ENCODE data around the gene TNKS1BP1. TPM values are rescaled to one million over a fixed set of nuclear protein-coding genes. Genes with fewer than 3 reads are reported as not detected.

The TNKS1BP1 gene
- polyA plus RNA-seq, 4 donors, result 65.8 to 74.5 (median 68.7) TPM

DNA sequence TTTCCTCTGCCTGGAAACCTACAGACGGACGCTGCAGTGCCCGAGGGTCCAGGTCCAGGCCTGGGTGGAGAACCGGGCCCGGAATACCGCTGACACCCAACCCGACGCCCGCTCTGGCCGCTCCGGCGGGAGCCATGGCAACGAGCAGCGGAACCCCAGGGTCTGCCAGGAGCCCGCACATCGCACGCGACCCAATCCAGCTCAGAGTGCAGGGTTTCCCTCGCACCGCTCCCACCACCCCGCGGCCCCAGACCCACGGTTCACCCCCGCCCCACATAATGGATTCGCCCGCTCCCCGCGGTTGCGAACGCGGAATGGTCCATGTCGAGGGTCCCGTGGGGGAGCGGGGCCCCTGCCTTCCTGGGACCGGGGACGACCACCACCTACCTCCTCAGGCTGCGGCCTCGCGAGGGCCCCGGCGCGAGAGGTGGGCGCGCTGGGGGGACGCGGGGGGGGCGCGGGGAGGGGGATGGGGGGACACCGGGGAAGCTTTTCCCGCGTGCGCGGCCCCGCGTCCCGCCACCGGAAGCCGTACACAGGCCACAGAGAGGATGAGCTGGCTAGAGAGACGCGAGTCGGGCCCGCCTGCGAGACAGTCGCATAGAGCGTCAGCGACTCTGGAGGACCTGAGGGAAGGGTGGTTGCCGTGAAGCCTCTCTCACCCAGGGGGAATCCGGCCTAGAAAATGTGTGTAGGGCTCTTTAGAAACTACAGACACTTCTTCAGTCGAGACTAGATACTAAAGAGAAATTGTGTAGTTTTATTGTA is 10.8 kb upstream of the TNKS1BP1 start, which contains the start of gene SSRP1:
Gene SSRP1, minus strand, starts transcription at position 550 of the 768 bp plus-strand sequence. CDS start 771 bp downstream, outside the sequence.
- peak in 1 of 4 donors; percentile 75 for DNase-seq (ENCODE audit: low read depth in 4 of 4, low spot score in 2 of 4)

DNA sequence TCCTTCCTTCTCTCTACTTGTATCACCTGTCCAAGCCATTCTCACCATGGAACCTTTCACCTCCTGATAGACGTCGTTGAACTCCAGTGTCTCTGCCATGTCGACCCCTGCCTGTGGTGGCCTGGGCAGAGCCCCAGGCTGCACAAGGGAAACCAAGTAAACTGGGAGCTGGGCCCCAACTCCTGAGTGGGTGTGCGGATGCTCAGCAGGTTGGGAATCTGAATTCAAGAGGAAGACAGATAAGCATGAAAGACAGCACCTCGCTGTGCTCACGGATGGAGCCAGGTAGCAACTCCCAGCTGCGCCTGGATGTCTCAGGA is 10.2 kb upstream of the TNKS1BP1 start:
- no peak for DNase-seq (ENCODE audit: low read depth in 4 of 4, low spot score in 2 of 4)

DNA sequence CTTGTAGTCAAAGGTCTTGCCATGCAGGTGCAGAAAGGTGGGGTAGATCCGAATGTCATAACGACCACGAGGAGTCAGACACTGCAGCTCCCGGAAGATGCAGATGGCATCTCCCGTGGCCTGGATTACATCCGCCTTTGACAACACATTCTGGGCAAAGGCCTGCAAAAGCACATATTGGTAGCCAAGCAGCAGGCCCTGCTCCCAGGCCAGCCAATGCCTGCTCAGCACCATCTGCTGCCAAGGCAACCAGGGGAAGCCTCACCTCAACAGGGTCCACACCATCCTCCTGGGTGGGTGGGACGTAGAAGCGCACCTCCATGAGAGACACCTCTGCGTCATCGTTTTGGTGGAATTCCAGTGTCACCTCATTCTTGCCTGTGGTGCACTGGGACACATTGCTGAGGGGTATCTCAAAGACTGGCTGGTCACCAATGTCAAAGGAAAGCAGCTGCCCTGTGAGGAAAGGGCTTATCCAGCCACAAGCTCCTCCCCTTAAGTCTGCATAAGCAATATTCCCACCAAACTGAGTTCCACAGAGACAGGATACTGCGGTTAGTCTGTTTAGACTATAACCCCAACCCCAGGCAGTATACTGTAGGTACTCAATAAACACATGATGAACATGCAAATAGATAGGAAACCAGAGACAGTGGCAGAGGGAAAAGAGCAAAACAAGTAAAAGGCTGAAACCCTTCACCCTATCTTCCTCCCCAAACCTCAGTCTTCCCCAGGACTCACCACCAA is 8.1 kb upstream of the TNKS1BP1 start:
- no peak for DNase-seq (ENCODE audit: low read depth in 4 of 4, low spot score in 2 of 4)

DNA sequence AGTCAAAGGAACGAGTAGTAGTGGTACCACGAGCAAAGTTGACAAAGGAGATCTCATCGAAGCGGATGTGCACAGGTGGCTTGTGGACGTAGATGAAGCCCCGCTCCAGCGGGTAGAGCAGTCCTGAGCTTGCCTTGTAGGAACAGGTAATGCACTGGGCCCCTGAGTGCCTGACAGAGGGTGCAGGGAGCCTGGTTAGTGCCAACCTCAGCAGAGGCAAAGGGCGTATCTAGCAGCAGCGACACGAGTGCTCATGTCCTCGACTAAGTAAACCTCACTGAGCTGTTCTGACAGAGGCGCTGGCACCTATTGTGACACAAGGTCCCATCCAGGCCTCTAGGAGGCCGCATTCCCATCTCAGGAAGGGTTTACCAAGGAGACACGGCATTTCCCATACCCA is 7.0 kb upstream of the TNKS1BP1 start:
- DNase-seq (ENCODE audit: low read depth in 4 of 4, low spot score in 2 of 4), result no peak

DNA sequence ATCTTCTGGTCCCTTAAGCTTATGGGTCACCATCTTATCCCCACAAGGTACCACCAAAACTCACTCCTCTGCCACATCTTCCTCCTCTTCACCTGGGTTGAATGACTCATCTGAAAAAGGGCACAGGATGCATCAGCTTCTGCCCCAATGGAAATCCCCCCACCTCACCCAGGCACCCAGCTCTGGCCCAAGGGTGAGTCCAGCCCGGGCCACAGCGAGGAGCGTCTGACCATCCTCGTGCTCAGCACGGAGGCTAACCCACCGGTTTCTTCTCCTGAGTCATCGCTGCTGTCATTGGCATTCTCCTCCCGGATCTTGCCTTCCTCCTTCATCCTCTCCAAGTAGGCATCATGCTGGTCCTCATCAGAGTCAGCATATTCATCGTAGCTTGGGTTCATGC is 5.3 kb upstream of the TNKS1BP1 start:
- no peak for DNase-seq (ENCODE audit: low read depth in 4 of 4, low spot score in 2 of 4)

DNA sequence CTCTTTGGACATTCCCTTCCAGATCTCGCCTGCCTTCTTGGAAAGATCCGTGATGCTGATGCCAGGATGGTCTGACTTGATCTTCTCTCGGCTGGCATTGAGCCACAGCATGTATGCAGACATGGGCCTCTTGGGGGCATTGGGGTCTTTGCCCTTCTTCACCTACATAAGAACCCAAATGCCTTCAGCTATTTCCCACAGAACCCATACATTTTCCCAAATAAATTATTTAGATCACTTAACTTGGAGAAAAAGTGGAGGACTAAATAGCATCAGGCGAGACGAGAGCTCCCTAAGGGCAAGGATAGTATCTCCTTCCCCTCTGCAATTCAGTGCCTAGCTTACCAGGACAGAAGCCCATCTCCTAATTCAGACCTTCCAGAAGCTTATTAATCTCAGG is 3.0 kb upstream of the TNKS1BP1 start:
- no peak for DNase-seq (ENCODE audit: low read depth in 4 of 4, low spot score in 2 of 4)

DNA sequence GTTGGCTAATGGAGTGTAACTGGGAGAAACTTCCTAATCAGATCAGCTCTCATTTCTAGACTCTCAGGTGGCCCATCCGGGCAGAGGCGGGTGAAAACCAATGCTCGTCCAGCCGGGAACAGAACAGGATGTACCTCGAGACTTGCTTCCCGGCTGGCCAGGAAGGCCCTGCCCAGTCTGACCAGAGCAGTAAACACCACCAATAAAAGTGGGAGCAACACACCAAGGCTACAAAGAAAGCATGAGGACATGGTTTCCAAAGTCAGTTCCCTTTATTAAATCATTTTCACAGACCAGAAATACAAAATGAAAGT is 940 bp upstream of the TNKS1BP1 start:
- DNase-seq (ENCODE audit: low read depth in 4 of 4, low spot score in 2 of 4), result no peak

DNA sequence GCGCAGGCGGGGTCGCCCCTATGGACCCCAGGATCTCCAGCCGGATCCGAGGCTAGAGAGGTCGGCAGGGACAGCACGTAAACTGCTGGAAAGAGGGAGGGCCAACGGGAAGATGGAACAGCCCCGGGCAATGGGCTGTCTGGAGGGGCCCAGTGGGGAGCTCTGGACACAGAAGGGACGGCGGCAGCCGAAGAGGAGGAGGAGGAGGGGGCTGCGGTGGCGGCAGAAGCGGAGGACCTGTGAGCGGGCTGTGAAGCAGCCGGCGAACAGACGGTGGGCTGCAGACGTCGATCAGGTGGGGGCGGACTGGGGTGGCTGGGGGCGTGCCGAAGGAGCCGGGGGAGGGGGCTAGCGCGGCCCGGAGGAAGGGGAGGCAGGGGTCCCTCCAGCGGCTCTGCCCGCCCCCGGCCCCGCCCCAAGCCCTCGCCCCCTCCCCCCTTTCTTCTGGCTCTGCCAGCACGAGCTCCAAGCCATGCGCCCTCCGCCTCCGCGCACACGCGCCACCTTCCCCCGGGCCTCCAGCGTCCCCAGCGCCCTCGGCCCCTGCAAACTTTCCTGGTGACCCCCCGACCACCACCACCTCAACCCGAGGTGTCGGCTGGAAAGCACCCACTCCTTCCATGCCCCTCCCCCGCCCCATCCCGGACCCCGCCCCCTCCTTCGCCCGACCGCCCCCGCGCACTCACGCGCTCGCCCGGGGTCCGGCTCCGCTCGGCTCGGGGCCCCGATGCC is 432 bp downstream of the TNKS1BP1 start:
- no peak for DNase-seq (ENCODE audit: low read depth in 4 of 4, low spot score in 2 of 4)

DNA sequence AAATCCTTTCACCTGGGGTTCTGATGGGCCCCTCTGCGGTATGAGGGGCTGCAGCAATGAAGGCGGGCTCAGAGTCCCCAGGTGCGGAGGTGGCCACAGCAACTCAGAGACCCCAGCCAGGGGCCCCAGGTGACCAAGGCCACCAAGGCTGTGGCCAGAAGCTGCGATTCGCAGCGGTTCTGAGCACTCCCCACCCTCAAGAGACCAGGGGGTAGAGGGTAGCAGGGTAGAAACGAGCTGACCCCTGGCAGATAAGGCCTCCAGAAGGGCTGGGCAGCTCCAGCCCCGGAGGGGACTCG is 948 bp downstream of the TNKS1BP1 start:
- DNase-seq (ENCODE audit: low read depth in 4 of 4, low spot score in 2 of 4), result no peak

DNA sequence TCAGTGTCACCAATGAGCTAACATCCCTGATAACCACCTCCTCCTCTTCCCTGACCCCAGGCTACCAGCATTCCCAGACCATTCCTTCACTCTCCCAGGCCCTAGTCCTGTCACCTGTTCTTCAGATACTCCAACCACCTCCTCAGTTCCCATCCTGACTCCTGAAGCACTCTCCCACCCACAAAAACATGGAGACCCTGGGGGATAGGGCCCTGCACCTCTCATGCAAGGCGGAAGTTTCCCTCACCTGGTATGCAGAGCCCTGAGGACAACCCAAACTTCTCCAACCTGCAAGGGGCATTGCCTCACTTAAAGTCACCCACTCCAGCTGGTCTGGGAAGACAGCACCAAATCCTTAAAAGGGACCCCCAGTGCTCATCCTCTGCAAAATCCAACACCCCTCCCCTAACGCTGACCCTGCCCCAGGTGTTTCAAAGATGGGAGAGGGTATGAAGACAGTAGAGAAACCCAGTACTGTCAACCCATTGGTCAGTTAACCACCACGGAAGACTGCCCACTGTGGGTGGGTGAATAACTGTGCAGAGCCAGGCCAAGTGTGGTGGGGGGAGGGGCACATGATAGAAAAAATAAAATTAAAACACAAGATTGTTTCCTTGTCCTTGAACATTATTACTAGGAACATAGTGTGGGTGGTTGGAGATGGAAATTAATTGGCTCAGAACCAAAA is 1.4 kb downstream of the TNKS1BP1 start:
- no peak for DNase-seq (ENCODE audit: low read depth in 4 of 4, low spot score in 2 of 4)

DNA sequence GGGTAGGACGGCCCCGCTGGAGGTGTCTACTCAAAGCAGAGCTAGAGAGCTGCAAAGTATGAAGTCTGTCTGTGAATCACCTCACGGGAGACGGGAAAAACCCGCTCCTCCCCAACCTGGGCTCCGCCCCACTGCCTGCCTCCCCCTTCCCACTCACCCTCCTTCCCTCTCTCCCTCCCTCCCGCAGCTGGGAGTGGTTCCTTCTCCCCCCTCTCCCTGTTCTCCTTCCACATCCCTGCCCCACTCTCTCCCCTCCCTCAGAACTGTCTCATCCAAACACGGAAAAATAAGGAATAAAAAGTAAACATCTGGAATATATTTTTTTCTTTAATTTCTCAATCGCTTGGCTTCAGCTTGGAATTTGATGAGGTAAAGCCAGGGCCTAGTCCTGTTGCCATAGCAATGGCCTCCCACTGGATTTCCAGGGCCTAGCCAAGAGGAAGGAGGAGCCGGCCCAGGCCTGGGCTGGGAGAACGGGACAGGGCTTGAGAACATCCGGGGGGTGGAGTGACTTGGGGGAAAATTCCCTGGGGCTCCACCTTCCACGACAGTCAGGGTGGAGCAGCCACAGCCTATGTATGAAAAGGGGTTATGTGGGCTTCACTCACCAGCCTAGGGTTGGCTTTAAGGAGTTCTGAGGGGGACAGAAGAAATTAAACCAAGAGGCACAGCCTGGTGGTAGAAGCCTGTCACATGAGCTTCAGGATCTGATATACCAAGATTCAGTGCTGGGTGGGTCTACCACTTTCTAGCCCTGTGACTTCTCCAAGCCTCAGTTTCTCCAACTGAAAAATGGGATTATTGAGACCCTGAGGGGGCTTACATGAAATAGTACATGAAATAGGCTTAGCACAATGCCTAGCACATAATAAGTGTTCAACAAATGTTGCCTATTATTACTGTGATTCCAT is 2.2 kb downstream of the TNKS1BP1 start:
- no peak for DNase-seq (ENCODE audit: low read depth in 4 of 4, low spot score in 2 of 4)

DNA sequence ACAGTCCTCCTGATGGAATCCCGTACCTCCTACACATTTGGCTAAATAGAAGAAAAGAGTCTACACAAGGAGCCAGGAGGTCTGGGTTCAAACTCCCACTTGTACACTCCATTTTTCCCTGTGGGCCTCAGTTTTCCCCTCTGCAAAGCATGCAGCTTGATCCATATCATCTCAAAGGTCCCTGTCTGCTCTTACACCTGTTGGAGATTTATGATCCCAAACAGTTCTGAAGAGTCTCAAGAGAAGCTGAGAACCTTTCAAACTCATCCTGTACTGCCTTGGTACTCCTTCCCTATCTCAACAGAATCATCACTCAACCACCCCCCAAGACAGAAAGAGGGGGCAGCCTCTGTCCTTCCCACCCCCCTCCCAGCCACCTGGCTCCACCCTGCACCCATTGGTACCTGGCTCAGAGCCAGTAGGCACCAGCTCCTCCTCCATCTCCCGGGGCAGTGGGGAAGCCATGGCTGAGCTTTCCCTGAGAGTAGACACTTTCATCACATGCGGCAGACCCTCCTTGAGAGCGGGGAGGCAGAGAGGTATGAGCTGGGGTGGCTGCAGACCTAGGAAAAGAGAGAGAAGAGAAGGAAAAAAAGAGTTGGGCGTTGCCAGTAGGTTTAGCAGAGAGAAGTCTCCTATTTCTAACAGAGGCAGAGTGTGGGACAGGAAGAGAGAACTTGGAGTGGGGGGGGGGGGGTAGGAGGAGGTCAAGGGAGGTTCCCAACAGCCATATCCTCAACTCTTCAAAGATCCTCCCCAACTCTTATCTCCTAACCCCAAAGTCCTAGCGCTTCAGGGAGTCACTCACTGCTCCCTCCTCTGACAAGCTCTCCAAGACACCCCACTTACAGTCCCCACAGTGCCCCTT is 3.1 kb downstream of the TNKS1BP1 start:
- no peak for DNase-seq (ENCODE audit: low read depth in 4 of 4, low spot score in 2 of 4)

DNA sequence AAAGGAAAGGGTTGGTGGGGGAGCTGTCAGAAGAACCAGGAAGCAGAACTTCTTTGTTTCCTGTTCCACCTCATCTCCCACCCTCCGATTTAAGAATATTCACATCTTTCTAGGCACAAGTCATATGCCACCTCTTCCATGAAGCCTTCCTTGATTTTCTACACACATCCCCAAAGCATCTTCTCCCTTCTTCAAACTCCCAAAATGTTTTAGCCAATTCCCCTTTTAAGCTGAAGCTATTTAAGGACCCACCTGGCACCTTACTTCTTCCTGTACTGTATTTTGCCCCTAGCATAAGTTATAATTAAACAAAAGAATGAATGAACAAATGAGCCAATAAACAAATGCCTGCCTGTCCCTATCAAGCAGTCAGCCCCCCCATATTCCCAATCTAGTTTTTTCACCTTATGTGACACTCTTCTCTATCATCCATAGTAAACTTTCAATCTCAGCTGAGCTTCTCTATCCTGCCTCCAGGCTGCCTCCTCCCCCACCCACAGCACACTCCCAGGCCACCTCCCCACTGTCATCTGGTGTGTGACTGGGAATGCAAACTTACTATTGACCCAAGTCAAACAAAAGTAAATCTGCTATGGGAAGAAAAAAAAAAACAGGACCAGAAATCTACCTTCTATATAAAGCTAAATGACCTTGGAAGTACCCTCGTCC is 3.9 kb downstream of the TNKS1BP1 start:
- DNase-seq (ENCODE audit: low read depth in 4 of 4, low spot score in 2 of 4), result no peak

DNA sequence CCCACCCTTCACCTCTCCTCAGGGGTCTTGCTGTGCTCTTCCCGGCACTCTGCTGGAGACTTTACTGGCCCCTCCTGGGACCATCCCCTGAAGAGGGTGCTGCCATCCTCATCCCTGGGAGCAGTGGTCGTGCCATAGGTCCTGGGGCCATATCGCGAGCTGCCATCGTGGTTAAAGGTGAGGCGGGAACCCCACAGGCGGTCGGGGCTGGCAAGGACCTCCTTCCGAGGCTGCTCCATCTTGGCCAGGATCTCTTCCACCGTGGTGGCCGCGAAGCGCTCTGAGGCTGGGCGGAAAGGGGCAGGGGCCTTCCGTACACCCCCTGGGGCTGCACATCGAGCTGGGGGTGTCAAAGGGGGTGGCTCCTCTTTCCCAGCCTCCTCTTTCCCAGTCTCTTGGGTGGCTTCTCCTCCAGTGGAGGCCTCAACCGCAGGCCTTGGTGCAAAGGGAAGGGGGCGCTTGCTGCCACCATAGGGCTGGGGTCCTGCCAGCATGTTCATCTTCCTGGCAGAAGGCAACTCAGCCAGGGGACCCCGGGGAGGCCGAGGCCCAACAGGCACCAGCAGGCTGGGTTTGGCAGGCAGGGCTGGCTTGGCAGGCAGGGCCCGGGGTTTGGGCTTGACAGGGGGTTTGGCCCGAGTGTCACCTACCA is 4.6 kb downstream of the TNKS1BP1 start:
- DNase-seq (ENCODE audit: low read depth in 4 of 4, low spot score in 2 of 4), result no peak

DNA sequence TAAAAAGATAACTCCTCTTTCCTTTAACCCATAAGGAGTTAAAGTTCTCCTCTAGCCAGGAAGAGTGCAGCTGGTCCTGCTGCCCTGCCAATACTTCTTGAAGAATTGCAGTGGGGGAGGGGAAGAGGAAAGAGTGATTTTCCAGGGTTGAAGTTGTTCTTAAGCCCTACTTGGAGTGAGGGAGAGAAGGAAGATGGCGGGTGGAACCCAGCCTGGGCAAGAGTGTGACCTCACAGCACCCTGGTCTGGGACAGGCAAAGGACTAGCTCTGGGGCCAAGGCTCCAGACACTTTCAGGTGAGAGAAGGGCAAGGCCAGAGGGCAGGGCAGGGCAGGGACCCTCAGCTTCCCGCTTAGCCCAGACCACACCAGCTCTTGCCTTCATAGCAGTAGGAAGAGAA is 6.6 kb downstream of the TNKS1BP1 start:
- DNase-seq (ENCODE audit: low read depth in 4 of 4, low spot score in 2 of 4), result no peak

DNA sequence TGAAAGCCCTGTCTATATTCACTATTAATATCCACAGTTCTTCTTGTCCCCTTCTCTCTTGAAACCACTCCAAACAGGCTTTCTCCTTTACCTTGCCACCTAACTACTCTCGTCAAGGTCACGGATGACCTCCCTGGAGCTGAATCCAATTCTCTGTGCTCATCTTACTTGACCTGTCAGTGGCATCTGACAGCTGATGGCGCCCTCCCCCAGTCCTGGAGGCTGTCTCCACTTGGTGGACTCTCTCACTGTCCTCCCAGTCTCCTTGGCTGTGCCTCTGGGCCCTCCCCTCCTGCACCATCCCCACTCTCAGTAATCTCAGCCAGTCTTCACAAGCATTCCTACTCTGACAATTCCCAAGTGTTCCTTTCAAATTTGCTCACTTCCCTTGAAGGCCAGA is 8.7 kb downstream of the TNKS1BP1 start:
- DNase-seq (ENCODE audit: low read depth in 4 of 4, low spot score in 2 of 4), result no peak

DNA sequence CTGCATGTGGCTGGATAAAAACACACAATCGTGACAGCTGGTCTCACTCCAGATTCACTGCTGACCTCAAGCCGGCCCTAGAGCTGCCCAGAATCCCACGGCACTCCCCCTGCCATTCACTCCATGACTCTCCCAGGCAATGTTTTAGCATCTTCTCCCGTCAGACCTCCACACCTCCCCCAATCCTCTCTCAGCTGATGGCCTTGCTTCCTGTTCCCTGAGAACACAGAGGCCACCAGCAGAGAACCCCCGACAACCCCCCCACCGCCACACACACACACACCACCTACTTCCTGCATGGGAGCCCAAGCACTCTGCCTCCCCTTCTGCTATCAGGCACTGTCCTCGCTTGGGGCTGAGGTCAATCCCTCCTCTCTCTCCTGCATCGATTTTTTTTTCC is 9.3 kb downstream of the TNKS1BP1 start:
- DNase-seq (ENCODE audit: low read depth in 4 of 4, low spot score in 2 of 4), result no peak

DNA sequence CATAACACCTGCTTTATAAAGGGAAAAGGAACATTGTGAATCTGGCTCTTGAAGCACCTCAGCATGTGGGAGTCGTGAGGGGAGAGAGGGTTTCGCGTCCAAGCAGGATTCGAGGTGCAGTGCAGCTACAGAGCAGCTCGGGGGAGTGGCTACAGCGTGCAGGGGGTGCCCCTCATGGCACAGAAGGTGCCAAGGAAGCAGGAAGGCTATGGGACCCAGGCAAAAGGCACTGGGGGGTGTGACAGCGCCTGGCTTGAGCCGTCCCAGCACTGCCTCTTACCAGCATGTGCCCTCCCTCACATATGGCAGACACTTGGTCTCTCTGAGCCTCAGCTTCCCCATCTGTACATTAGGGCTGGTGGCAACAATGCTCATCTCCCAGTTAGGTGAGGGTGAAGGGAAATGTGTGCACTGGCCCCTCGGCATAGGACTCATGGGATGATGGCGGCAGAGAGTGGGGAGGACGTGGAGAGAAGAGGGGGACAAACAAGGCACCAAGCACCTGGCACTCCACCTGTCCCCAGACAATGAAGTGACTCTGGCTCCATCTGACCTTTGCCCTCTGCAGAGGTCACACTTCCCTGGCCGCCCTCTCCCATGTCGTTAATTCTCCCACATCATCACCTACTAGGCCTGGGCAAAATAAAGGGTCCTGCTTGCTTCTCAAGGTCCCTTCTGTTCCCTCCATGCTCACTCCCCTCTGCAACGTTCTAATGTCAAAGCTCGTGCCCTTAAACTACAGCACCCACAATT is 10.4 kb downstream of the TNKS1BP1 start:
- no peak for DNase-seq (ENCODE audit: low read depth in 4 of 4, low spot score in 2 of 4)

All from left renal cortex interstitium (tissue), 4 donors.